CD14-positive monocyte (primary cell): ENCODE results near the gene SLC35A3. TPM values are rescaled to one million over a fixed set of nuclear protein-coding genes. Genes with fewer than 3 reads are reported as not detected.

Experiments used
- DNase-seq, 3 donors: peaks; one replicate each; pipeline ENCODE4 v3.0.0-alpha.2; 2011 to 2022
- H2AFZ ChIP-seq: 2 replicates; pipeline ENCODE4 v1.6.0; 2012; ENCODE audit warnings: mild to moderate bottlenecking, low read depth, low read length, inconsistent platforms; ENCODE audit not compliant: insufficient read depth, poor library complexity, severe bottlenecking
- H3K27ac ChIP-seq, 2 donors: 1 replicate in 1 of 2; 2 replicates in 1 of 2; pipeline ENCODE4 v1.5.1; 2012 to 2013; ENCODE audit warnings: low read length in 2 of 2, control low read depth in 1 of 2, inconsistent platforms in 1 of 2, low read depth in 1 of 2, mild to moderate bottlenecking in 1 of 2
- H3K27me3 ChIP-seq, 2 donors: one replicate each; pipeline versions ENCODE4 v1.6.0 to v1.6.1; 2011 to 2013; ENCODE audit warnings: low read length in 2 of 2; ENCODE audit not compliant: control insufficient read depth in 2 of 2, insufficient read depth in 2 of 2
- H3K36me3 ChIP-seq, 2 donors: replicated peaks in 1 of 2; 1 replicate in 1 of 2; 2 replicates in 1 of 2; pipeline versions ENCODE4 v1.5.1 to v1.6.1; 2012 to 2013; ENCODE audit warnings: low read length in 2 of 2, control low read depth in 1 of 2, inconsistent platforms in 1 of 2, mild to moderate bottlenecking in 1 of 2; ENCODE audit not compliant: insufficient read depth in 2 of 2, control insufficient read depth in 1 of 2
- H3K4me1 ChIP-seq, 2 donors: 1 replicate in 1 of 2; 2 replicates in 1 of 2; pipeline versions ENCODE4 v1.5.1 to v1.6.1; 2012 to 2013; ENCODE audit warnings: low read length in 2 of 2, control low read depth in 1 of 2, inconsistent platforms in 1 of 2, mild to moderate bottlenecking in 1 of 2, moderate library complexity in 1 of 2; ENCODE audit not compliant: insufficient read depth in 2 of 2, control insufficient read depth in 1 of 2
- H3K4me2 ChIP-seq: replicated peaks from 2 replicates; pipeline ENCODE3; 2012; ENCODE audit warnings: low read length, moderate library complexity, mild to moderate bottlenecking; ENCODE audit not compliant: poor library complexity, severe bottlenecking; ENCODE audit errors: extremely low read depth
- H3K4me3 ChIP-seq, 3 experiments: fragments of 200-600 bp in 1 of 3; sonication (generic) in 1 of 3; replicated peaks in 1 of 3; 1 replicate in 2 of 3; 2 replicates in 1 of 3; pipeline ENCODE4 v1.5.1; 2011 to 2013; ENCODE audit warnings: low read length in 3 of 3, mild to moderate bottlenecking in 3 of 3, control low read depth in 2 of 3, low read depth in 2 of 3, inconsistent platforms in 1 of 3, moderate library complexity in 1 of 3
- H3K79me2 ChIP-seq: 2 replicates; pipeline ENCODE4 v1.6.0; 2012; ENCODE audit warnings: mild to moderate bottlenecking, control low read depth, inconsistent platforms, low read length, moderate library complexity; ENCODE audit not compliant: insufficient read depth
- H3K9ac ChIP-seq: 2 replicates; pipeline ENCODE4 v1.6.0; 2017; ENCODE audit warnings: low read length, mild to moderate bottlenecking; ENCODE audit not compliant: insufficient read depth, poor library complexity, severe bottlenecking
- H3K9me3 ChIP-seq, 2 donors: replicated peaks in 1 of 2; 1 replicate in 1 of 2; 2 replicates in 1 of 2; pipeline versions ENCODE4 v1.5.1 to v1.6.1; 2012 to 2013; ENCODE audit warnings: low read length in 2 of 2, control low read depth in 1 of 2; ENCODE audit not compliant: control insufficient read depth in 1 of 2, insufficient read depth in 1 of 2
- H4K20me1 ChIP-seq: 2 replicates; pipeline ENCODE4 v1.6.0; 2012; ENCODE audit warnings: mild to moderate bottlenecking, low read length, control low read depth, moderate library complexity; ENCODE audit not compliant: insufficient read depth
- H3K27ac Mint-ChIP-seq, 7 donors: one replicate each; pipeline ENCODE4 v1.8.0; 2020; ENCODE audit warnings: mild to moderate bottlenecking in 7 of 7, mixed read lengths in 7 of 7, moderate library complexity in 6 of 7, inconsistent platforms in 2 of 7
- H3K27me3 Mint-ChIP-seq, 3 donors: one replicate each; pipeline ENCODE4 v1.8.0; 2021 to 2022; ENCODE audit warnings: low read depth in 3 of 3, mild to moderate bottlenecking in 3 of 3, mixed read lengths in 3 of 3, moderate library complexity in 3 of 3, inconsistent platforms in 1 of 3
- H3K36me3 Mint-ChIP-seq, 2 donors: one replicate each; pipeline ENCODE4 v1.8.0; 2020; ENCODE audit warnings: mixed read lengths in 2 of 2, inconsistent platforms in 1 of 2, mild to moderate bottlenecking in 1 of 2
- H3K4me1 Mint-ChIP-seq: one replicate; pipeline ENCODE4 v1.8.0; 2020; ENCODE audit warnings: mild to moderate bottlenecking, mixed read lengths
- H3K4me3 Mint-ChIP-seq, 2 donors: one replicate each; pipeline ENCODE4 v1.8.0; 2020; ENCODE audit warnings: mild to moderate bottlenecking in 2 of 2, mixed read lengths in 2 of 2, moderate library complexity in 1 of 2
- H3K9me3 Mint-ChIP-seq, 7 donors: one replicate each; pipeline ENCODE4 v1.8.0; 2020 to 2022; ENCODE audit warnings: mixed read lengths in 7 of 7, mild to moderate bottlenecking in 6 of 7, moderate library complexity in 6 of 7, inconsistent platforms in 2 of 7
- CTCF ChIP-seq: fragments of 200-600 bp; IDR thresholded peaks from one replicate; pipeline ENCODE4 v1.8.0; 2022; ENCODE audit warnings: antibody characterized with exemption, mild to moderate bottlenecking
- WGBS: methylation state at CpG from one replicate; pipeline ENCODE4 v1.1.5; 2013; ENCODE audit warnings: missing lambda C conversion rate; ENCODE audit not compliant: insufficient coverage; 5-methylcytosine and 5-hydroxymethylcytosine counted together
- intact Hi-C, 2 donors: fragments of 100-400 bp; cut with micrococcal nuclease; formaldehyde crosslinking; loops; one replicate each; pipeline versions ENCODE4 v1.15.0 to v1.15.1; 2023
- polyA plus RNA-seq, 3 donors: library from polyadenylated mRNA; depleted of rRNA in 1 of 3; unstranded in 2 of 3; stranded (reverse) in 1 of 3; fragments of 300-500 nt in 2 of 3; fragments of >200 nt in 1 of 3; fragmentation: Illumina TruSeq in 2 of 3; gene quantifications; 1 replicate in 2 of 3; 2 replicates in 1 of 3; pipeline ENCODE4 v1.2.3, GENCODE V29; 2012 to 2021

The SLC35A3 gene
- polyA plus RNA-seq, 3 donors: 10.1 to 14.3 (median 13.0) TPM

- Histone ChIP-seq H3K4me1 (peaks cover 24 to 28% of the 10 kb centered on the region in 2 donors), H3K9me3 (no peaks in the 10 kb centered on the region), H3K36me3 (no peaks in the 10 kb centered on the region), H3K27me3 (no peaks in the 10 kb centered on the region), H3K9ac (peak overlapping the region; percentile 99), H3K4me2 (peak overlapping the region; percentile 94), H3K4me3 (peak overlapping the region; percentile 87 to 97 (median 90)), H4K20me1 (peaks cover 13% of the 10 kb centered on the region), H3K79me2 (peaks cover 47% of the 10 kb centered on the region), H3K27ac (peak overlapping the region; percentile 94 to 97), H2AFZ (peak overlapping the region; percentile 95)
- H3K4me3 Mint-ChIP-seq: peak overlapping the region; percentile 96 to 97
- peaks cover 32% of the 10 kb centered on the region for H3K4me1 Mint-ChIP-seq
- DNase-seq: no peak
- H3K9me3 Mint-ChIP-seq: peaks cover 0 to 3% (median 0%) of the 10 kb centered on the region in 7 donors
- TF ChIP-seq CTCF: no peak
- 0% methylated on average over 6 of the region's 8 CpGs for WGBS
- H3K36me3 Mint-ChIP-seq: no peaks in the 10 kb centered on the region
- peak overlapping the region; percentile 96 to 99 (median 98) for H3K27ac Mint-ChIP-seq
- H3K27me3 Mint-ChIP-seq: peaks cover 0 to 4% (median 0%) of the 10 kb centered on the region in 3 donors
- intact Hi-C loops: loop anchor here (5.0 to 10.0 kb wide), 3 partner anchors 95 to 857 kb away; partner anchors contain the start of genes SASS6 (in 2 of the 2), TRMT13 (in 2 of the 2), EXTL2 (in 1 of the 2) and RTCA (in 1 of the 2)
Measured at GRCh38 chr1:100037656-100037926, 67.8 kb downstream of the SLC35A3 start.

- H3K9ac ChIP-seq: peak overlapping the region; percentile 99
- Mint-ChIP-seq H3K9me3 (peaks cover 0 to 3% (median 0%) of the 10 kb centered on the region in 7 donors), H3K27ac (peak overlapping the region; percentile 96 to 99 (median 98)), H3K27me3 (peaks cover 0 to 4% (median 0%) of the 10 kb centered on the region in 3 donors), H3K36me3 (peaks cover 2 to 3% of the 10 kb centered on the region in 2 donors), H3K4me3 (peak overlapping the region; percentile 96 to 97), H3K4me1 (peaks cover 36% of the 10 kb centered on the region)
- WGBS: under 1% methylated on average over 84 of the region's 87 CpGs
- H3K79me2 ChIP-seq: peaks cover 52% of the 10 kb centered on the region
- H3K4me3 ChIP-seq: peak overlapping the region; percentile 87 to 97 (median 90)
- no peaks in the 10 kb centered on the region for H3K9me3 ChIP-seq
- peak overlapping the region; percentile 95 for H2AFZ ChIP-seq
- no peak for TF ChIP-seq CTCF
- intact Hi-C loops: loop anchor here (1.0 to 10.0 kb wide), 4 partner anchors 9 to 857 kb away; partner anchors contain the start of genes SASS6 (in 2 of the 2), TRMT13 (in 2 of the 2), EXTL2 (in 1 of the 2) and RTCA (in 1 of the 2)
- no peaks in the 10 kb centered on the region for H3K27me3 ChIP-seq
- no peaks in the 10 kb centered on the region for H3K36me3 ChIP-seq
- H4K20me1 ChIP-seq: peaks cover 18% of the 10 kb centered on the region
- DNase-seq: peak; percentile 82 to 88 (median 86)
- H3K27ac ChIP-seq: peak overlapping the region; percentile 94 to 97
- peaks cover 24 to 28% of the 10 kb centered on the region in 2 donors for H3K4me1 ChIP-seq
- peak overlapping the region; percentile 94 for H3K4me2 ChIP-seq
Measured at GRCh38 chr1:100037927-100038659, 68.3 kb downstream of the SLC35A3 start.
